ENCODE results near the gene KRT86. TPM values are rescaled to one million over a fixed set of nuclear protein-coding genes. Genes with fewer than 3 reads are reported as not detected.

The KRT86 gene
- total and polyA plus RNA-seq, 2 of the 8 experiments (the other 6 are each of a cell fraction or from before 2014, with no cell fraction given) = 0.12 TPM; not detected in 1

DNA sequence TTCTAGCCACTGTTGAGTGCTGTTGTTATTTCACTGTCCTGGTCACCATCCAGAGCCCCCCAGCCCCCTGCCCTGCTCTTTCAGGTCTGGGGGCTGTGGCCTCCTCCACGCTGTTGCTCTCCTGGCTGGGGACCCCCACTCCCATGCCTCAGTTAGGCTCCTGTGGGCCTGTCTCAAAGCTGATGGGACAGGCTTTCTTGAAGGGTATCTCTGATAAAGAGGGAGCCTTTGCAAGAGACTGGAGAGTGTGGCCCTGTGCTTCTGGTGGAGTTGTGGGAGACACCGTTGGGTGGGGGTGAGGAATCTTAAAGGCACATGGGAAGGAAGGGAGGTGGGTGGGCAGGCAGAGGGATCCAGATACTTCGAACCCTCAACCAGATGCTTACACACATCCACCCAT is 12.2 kb upstream of the KRT86 start:
- DNase-seq (ENCODE audit: low read depth in 1 of 2, low spot score in 2 of 2) (no peak), FAIRE-seq (no peak)
- no peak overlapping the region for H4K91ac ChIP-seq (replicated peaks; ENCODE audit: insufficient read length, low read length)
- ChIA-PET CTCF (ENCODE audit: partially characterized antibody) (interaction anchor here (0.6 to 7.0 kb wide), 5 partner anchors 16 to 109 kb away, joined by 3 to 87 read pairs (median 3); partner anchors contain the start of gene KRT86), POLR2A (ENCODE audit: partially characterized antibody) (no interaction called here)
- H2BK5ac ChIP-seq (ENCODE audit: low read depth, low read length) = no peak overlapping the region
- H3K23me2 ChIP-seq (ENCODE audit: low read depth, low read length) = peaks cover 3% of the 10 kb centered on the region; the same call in 1 of the 2 replicates
- H3K18ac ChIP-seq (ENCODE audit: extremely low read depth, low read length) = no peak overlapping the region
- H3K9me3 ChIP-seq (ENCODE audit: insufficient read depth in 2 of 2, low read depth in 1 of 2, low read length in 1 of 2) = peaks cover 2 to 7% of the 10 kb centered on the region in 2 experiments; a peak in 2 of 4 replicates
- H2AK5ac ChIP-seq (ENCODE audit: low read depth, low read length) = no peak overlapping the region
- H4K8ac ChIP-seq (ENCODE audit: extremely low read depth, insufficient read depth, low read length) = no peak overlapping the region
- no peaks in the 10 kb centered on the region for H3K79me2 ChIP-seq (ENCODE audit: control insufficient read depth in 1 of 2, insufficient read depth in 2 of 2, low read length in 2 of 2)
- H2BK12ac ChIP-seq (ENCODE audit: low read depth, low read length) = no peak overlapping the region
- no peaks in the 10 kb centered on the region for H4K20me1 ChIP-seq (replicated peaks in 1 of 2; ENCODE audit: control insufficient read depth in 1 of 2, insufficient read depth in 2 of 2, low read length in 2 of 2)
- H2AFZ ChIP-seq (ENCODE audit: low read length) = no peak overlapping the region
- no peak overlapping the region for H3K4ac ChIP-seq (replicated peaks; ENCODE audit: insufficient read length, low read depth, low read length)
- H2BK15ac ChIP-seq (ENCODE audit: low read length) = no peak overlapping the region
- H3K4me3 ChIP-seq (ENCODE audit: extremely low read depth in 1 of 4, insufficient read depth in 2 of 4, low read depth in 3 of 4, low read length in 4 of 4) = no peak overlapping the region
- no peak overlapping the region for H4K5ac ChIP-seq (ENCODE audit: insufficient read length, low read depth, low read length)
- WGBS, 2 experiments (ENCODE audit: extremely low coverage in 1 of 2, insufficient coverage in 1 of 2, insufficient read length in 1 of 2, insufficient replicate concordance in 2 of 2, low coverage in 1 of 2, low lambda C conversion rate in 2 of 2, missing lambda C conversion rate in 1 of 2) = 67% methylated on average over 3 of the region's 3 CpGs; no CpG with 5 or more reads in 1 of the 2 experiments
- no peak overlapping the region for H2BK120ac ChIP-seq (replicated peaks; ENCODE audit: low read depth, low read length)
- no peak overlapping the region for H3K9ac ChIP-seq (replicated peaks in 1 of 4; ENCODE audit: extremely low read depth in 1 of 4, low read depth in 3 of 4, low read length in 3 of 4)
- H3K27me3 ChIP-seq (replicated peaks in 1 of 4; ENCODE audit: control insufficient read depth in 3 of 4, extremely low read depth in 1 of 4, insufficient read depth in 3 of 4, low read length in 3 of 4) = peaks cover 10 to 26% (median 24%) of the 10 kb centered on the region in 4 experiments
- H3K79me1 ChIP-seq (ENCODE audit: low read depth, low read length) = no peaks in the 10 kb centered on the region
- peaks cover 0 to 6% (median under 1%) of the 10 kb centered on the region in 4 experiments; a peak in 3 of 7 replicates for H3K4me1 ChIP-seq (replicated peaks in 1 of 4; ENCODE audit: control insufficient read depth in 3 of 4, insufficient read depth in 4 of 4, low read length in 3 of 4)
- no peak overlapping the region for H3K23ac ChIP-seq (ENCODE audit: insufficient read length)
- no peaks in the 10 kb centered on the region for H3K36me3 ChIP-seq (ENCODE audit: control insufficient read depth in 2 of 4, insufficient read depth in 4 of 4, low read length in 3 of 4)
- no peak overlapping the region for H3K4me2 ChIP-seq (ENCODE audit: insufficient read depth in 1 of 2, low read depth in 2 of 2, low read length in 2 of 2)
- H2BK20ac ChIP-seq (ENCODE audit: low read length) = no peak overlapping the region
- no peak overlapping the region for H3K27ac ChIP-seq (ENCODE audit: low read depth, low read length)
- no peak overlapping the region for H3K14ac ChIP-seq (ENCODE audit: insufficient read length)
- H3K56ac ChIP-seq (replicated peaks; ENCODE audit: insufficient read length, low read depth, low read length) = no peak overlapping the region
- no peak for TF ChIP-seq KDM1A (IDR thresholded peaks at IDR 0.05; ENCODE audit: borderline replicate concordance, low read length)
- TF ChIP-seq SRF (IDR thresholded peaks at IDR 0.05; ENCODE audit: low read depth, low read length) = no peak
- TF ChIP-seq TAF7 (optimal IDR thresholded peaks at IDR 0.05; ENCODE audit: borderline replicate concordance, low read depth, low read length) = no peak
- TF ChIP-seq TCF12 (IDR thresholded peaks at IDR 0.05; ENCODE audit: low read depth, low read length) = no peak
- no peak for TF ChIP-seq CEBPB (IDR thresholded peaks at IDR 0.05; ENCODE audit: low read depth, low read length)
- TF ChIP-seq RAD21 (IDR thresholded peaks at IDR 0.05 in 1 of 2, conservative IDR thresholded peaks at IDR 0.05 in 1 of 2; ENCODE audit: low read depth in 2 of 2, low read length in 2 of 2) = no peak
- TF ChIP-seq BRCA1 (IDR thresholded peaks at IDR 0.05; ENCODE audit: low read depth, low read length) = no peak
- TF ChIP-seq, protein P1, sequence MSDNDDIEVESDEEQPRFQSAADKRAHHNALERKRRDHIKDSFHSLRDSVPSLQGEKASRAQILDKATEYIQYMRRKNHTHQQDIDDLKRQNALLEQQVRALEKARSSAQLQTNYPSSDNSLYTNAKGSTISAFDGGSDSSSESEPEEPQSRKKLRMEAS (IDR thresholded peaks at IDR 0.05) = no peak
- no peak for TF ChIP-seq MAFK (IDR thresholded peaks at IDR 0.05; ENCODE audit: low read depth, low read length)
- TF ChIP-seq NANOG (IDR thresholded peaks at IDR 0.05; ENCODE audit: insufficient read depth, low read depth, low read length, poor library complexity, severe bottlenecking) = no peak
- no peak for TF ChIP-seq CBX5 (IDR thresholded peaks at IDR 0.05; ENCODE audit: low read depth, low read length)
- TF ChIP-seq JUN (IDR thresholded peaks at IDR 0.05; ENCODE audit: low read depth, low read length) = no peak
- TF ChIP-seq JUND (IDR thresholded peaks at IDR 0.05; ENCODE audit: low read length) = no peak
- no peak for TF ChIP-seq RBBP5 (IDR thresholded peaks at IDR 0.05; ENCODE audit: borderline replicate concordance, low read depth, low read length)
